SKM-1 treated with dmso at 0.1 percent for 144 hours (cell line): ENCODE data around the gene PRKCE.
A peak's percentile ranks its signal among the peaks of the same experiment; 100 is the strongest.
"Not testable (repeated sequence)": the region's sequence is repeated elsewhere in the genome, so short reads cannot be mapped to it uniquely, and the experiment has no call there.

Experiments
- DNase-seq: peaks from one replicate; lab custom pipeline; 2025; ENCODE audit not compliant: unreplicated experiment; lab: John Stamatoyannopoulos, UW

The PRKCE gene

GRCh38 chr2:45902380-45902779 lies 250.9 kb downstream of the PRKCE start:
- DNase-seq: no peak

- DNase-seq: no peak
Measured at GRCh38 chr2:45902781-45903375, 251.4 kb downstream of the PRKCE start.

- no peak for DNase-seq
Measured at GRCh38 chr2:45904267-45904945, 252.9 kb downstream of the PRKCE start.

- DNase-seq: no peak
Measured at GRCh38 chr2:45904946-45905631, 253.6 kb downstream of the PRKCE start.

- no peak for DNase-seq
Measured at GRCh38 chr2:45905632-45905958, 254.1 kb downstream of the PRKCE start.

GRCh38 chr2:45907592-45907991 lies 256.1 kb downstream of the PRKCE start:
- DNase-seq: no peak

GRCh38 chr2:45908316-45909170 lies 257.1 kb downstream of the PRKCE start:
- DNase-seq: no peak

- DNase-seq: no peak
Measured at GRCh38 chr2:45909171-45909565, 257.7 kb downstream of the PRKCE start.

- peak; percentile 32 for DNase-seq
Measured at GRCh38 chr2:45909677-45910191, 258.3 kb downstream of the PRKCE start.

- no peak for DNase-seq
Measured at GRCh38 chr2:45910473-45911060, 259.1 kb downstream of the PRKCE start.

- DNase-seq: no peak
Measured at GRCh38 chr2:45911538-45911937, 260.1 kb downstream of the PRKCE start.

- DNase-seq: no peak
Measured at GRCh38 chr2:45912109-45912508, 260.6 kb downstream of the PRKCE start.

GRCh38 chr2:45913539-45913938 lies 262.1 kb downstream of the PRKCE start:
- no peak for DNase-seq

GRCh38 chr2:45915523-45915922 lies 264.0 kb downstream of the PRKCE start:
- DNase-seq: no peak

- not testable (repeated sequence) for DNase-seq
Measured at GRCh38 chr2:45917561-45918176, 266.2 kb downstream of the PRKCE start.

- DNase-seq: no peak
Measured at GRCh38 chr2:45918463-45919159, 267.1 kb downstream of the PRKCE start.

GRCh38 chr2:45919160-45919650 lies 267.7 kb downstream of the PRKCE start:
- DNase-seq: no peak

- DNase-seq: no peak
Measured at GRCh38 chr2:45919711-45920111, 268.2 kb downstream of the PRKCE start.

GRCh38 chr2:45921921-45922320 lies 270.4 kb downstream of the PRKCE start:
- DNase-seq: no peak

GRCh38 chr2:45922577-45922988 lies 271.1 kb downstream of the PRKCE start:
- no peak for DNase-seq
